ENCODE results near the gene PCBP3. TPM values are rescaled to one million over a fixed set of nuclear protein-coding genes. Genes with fewer than 3 reads are reported as not detected.

The PCBP3 gene
- total and polyA plus RNA-seq, 2 of the 8 experiments (the other 6 are each of a cell fraction or from before 2014, with no cell fraction given) = 3.5 to 6.3 TPM

DNA sequence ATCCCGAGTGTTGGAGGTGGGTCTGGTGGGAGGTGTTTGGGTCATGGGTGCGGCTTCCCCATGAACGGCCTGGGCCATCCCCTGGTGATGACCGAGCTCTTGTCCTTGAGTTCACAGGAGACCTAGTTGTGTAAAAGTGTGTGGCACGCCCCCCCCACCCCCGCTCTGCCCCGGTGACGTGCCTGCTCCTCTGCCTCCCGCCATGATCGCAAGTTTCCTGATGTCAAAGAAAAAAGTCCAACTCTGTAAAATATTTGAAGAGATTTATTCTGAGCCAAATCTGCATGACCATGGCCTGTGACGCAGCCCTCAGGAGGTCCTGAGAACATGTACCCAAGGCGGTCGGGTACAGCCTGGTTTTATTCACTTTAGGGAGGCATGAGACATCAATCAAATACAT is 212.9 kb downstream of the PCBP3 start:
- Histone ChIP-seq H2BK15ac (ENCODE audit: low read length) (no peak overlapping the region), H3K9ac (replicated peaks in 1 of 4; ENCODE audit: extremely low read depth in 1 of 4, low read depth in 3 of 4, low read length in 3 of 4) (no peak overlapping the region), H3K56ac (replicated peaks; ENCODE audit: insufficient read length, low read depth, low read length) (no peak overlapping the region), H4K91ac (replicated peaks; ENCODE audit: insufficient read length, low read length) (no peak overlapping the region), H3K36me3 (ENCODE audit: control insufficient read depth in 2 of 4, insufficient read depth in 4 of 4, low read length in 3 of 4) (no peaks in the 10 kb centered on the region), H4K20me1 (replicated peaks in 1 of 2; ENCODE audit: control insufficient read depth in 1 of 2, insufficient read depth in 2 of 2, low read length in 2 of 2) (no peaks in the 10 kb centered on the region), H2BK5ac (ENCODE audit: low read depth, low read length) (no peak overlapping the region), H3K4me1 (replicated peaks in 1 of 4; ENCODE audit: control insufficient read depth in 3 of 4, insufficient read depth in 4 of 4, low read length in 3 of 4) (peaks cover 0 to 8% (median 4%) of the 10 kb centered on the region in 4 experiments; a peak in 2 of 7 replicates), H2BK12ac (ENCODE audit: low read depth, low read length) (no peak overlapping the region), H2AK5ac (ENCODE audit: low read depth, low read length) (no peak overlapping the region), H3K4me2 (ENCODE audit: insufficient read depth in 1 of 2, low read depth in 2 of 2, low read length in 2 of 2) (no peak overlapping the region), H3K79me1 (ENCODE audit: low read depth, low read length) (no peaks in the 10 kb centered on the region), H3K4me3 (ENCODE audit: extremely low read depth in 1 of 4, insufficient read depth in 2 of 4, low read depth in 3 of 4, low read length in 4 of 4) (no peak overlapping the region), H2BK120ac (replicated peaks; ENCODE audit: low read depth, low read length) (no peak overlapping the region), H3K23ac (ENCODE audit: insufficient read length) (no peak overlapping the region), H3K9me3 (ENCODE audit: insufficient read depth in 2 of 2, low read depth in 1 of 2, low read length in 1 of 2) (no peaks in the 10 kb centered on the region), H3K18ac (ENCODE audit: extremely low read depth, low read length) (no peak overlapping the region), H3K14ac (ENCODE audit: insufficient read length) (no peak overlapping the region), H2AFZ (ENCODE audit: low read length) (no peak overlapping the region), H4K8ac (ENCODE audit: extremely low read depth, insufficient read depth, low read length) (no peak overlapping the region), H2BK20ac (ENCODE audit: low read length) (no peak overlapping the region), H4K5ac (ENCODE audit: insufficient read length, low read depth, low read length) (no peak overlapping the region), H3K23me2 (ENCODE audit: low read depth, low read length) (no peaks in the 10 kb centered on the region), H3K27me3 (replicated peaks in 1 of 4; ENCODE audit: control insufficient read depth in 3 of 4, extremely low read depth in 1 of 4, insufficient read depth in 3 of 4, low read length in 3 of 4) (no peaks in the 10 kb centered on the region), H3K27ac (ENCODE audit: low read depth, low read length) (no peak overlapping the region), H3K79me2 (ENCODE audit: control insufficient read depth in 1 of 2, insufficient read depth in 2 of 2, low read length in 2 of 2) (no peaks in the 10 kb centered on the region), H3K4ac (replicated peaks; ENCODE audit: insufficient read length, low read depth, low read length) (no peak overlapping the region)
- FAIRE-seq (no peak), DNase-seq (ENCODE audit: low read depth in 1 of 2, low spot score in 2 of 2) (no peak)
- ChIA-PET CTCF (ENCODE audit: partially characterized antibody) (no interaction called here), POLR2A (ENCODE audit: partially characterized antibody) (interaction anchor here (0.8 kb wide), 1 partner anchor 9 kb away, joined by 3 read pairs; no protein-coding TSS in a partner anchor)
- WGBS, 2 experiments (ENCODE audit: extremely low coverage in 1 of 2, insufficient coverage in 1 of 2, insufficient read length in 1 of 2, insufficient replicate concordance in 2 of 2, low coverage in 1 of 2, low lambda C conversion rate in 2 of 2, missing lambda C conversion rate in 1 of 2) = 83% methylated on average over 13 of the region's 13 CpGs; no CpG with 5 or more reads in 1 of the 2 experiments
- TF ChIP-seq EZH2 (IDR thresholded peaks at IDR 0.05; ENCODE audit: low read depth, low read length, severe bottlenecking) (no peak), RXRA (IDR thresholded peaks at IDR 0.05; ENCODE audit: insufficient read depth, low read depth, low read length) (no peak), POLR2AphosphoS5 (IDR thresholded peaks at IDR 0.05; ENCODE audit: low read depth, low read length) (no peak), JUN (IDR thresholded peaks at IDR 0.05; ENCODE audit: low read depth, low read length) (no peak)
